IMR-90 (cell line): ENCODE results near the gene POR. TPM values are rescaled to one million over a fixed set of nuclear protein-coding genes. Genes with fewer than 3 reads are reported as not detected.

Source experiments
- ATAC-seq: fragments of 200-7000 bp; cut with Tn5 transposase; 2 replicates; pipeline ENCODE4 v1.9.1; 2020; ENCODE audit warnings: low read depth, mild to moderate bottlenecking, moderate library complexity
- BruUV-seq: library from RNA; stranded (reverse); fragments of 400-500 nt; replicated peaks from 2 replicates; lab custom pipeline; 2021; lab: Mats Ljungman, UMichigan
- CTCF ChIA-PET: fragments of 300-600 bp; formaldehyde crosslinking; extraction: SDS; loops from one replicate; lab custom pipeline; 2021; ENCODE audit warnings: antibody characterized with exemption; lab: Yijun Ruan, JAX
- POLR2A ChIA-PET: fragments of 300-600 bp; sonication (Branson Sonifier 250); formaldehyde crosslinking; loops from one replicate; lab custom pipeline; 2022; ENCODE audit warnings: antibody characterized with exemption; ENCODE audit not compliant: unreplicated experiment; lab: Charles Lee
- DNase-seq: peaks from one replicate; pipeline ENCODE4 v3.0.0; 2013
- H2AFZ ChIP-seq: replicated peaks from 2 replicates; pipeline ENCODE3; 2013; ENCODE audit warnings: low read length, mild to moderate bottlenecking; ENCODE audit not compliant: poor library complexity
- H2AK5ac ChIP-seq: 2 replicates; pipeline ENCODE4 v1.6.1; 2013; ENCODE audit warnings: low read depth, low read length, inconsistent platforms
- H2AK9ac ChIP-seq: replicated peaks from 2 replicates; pipeline ENCODE3; 2013; ENCODE audit warnings: mild to moderate bottlenecking, low read depth, low read length, moderate library complexity; ENCODE audit not compliant: poor library complexity
- H2BK120ac ChIP-seq: 2 replicates; pipeline ENCODE4 v1.6.1; 2013; ENCODE audit warnings: low read depth, low read length, inconsistent platforms
- H2BK15ac ChIP-seq: 3 replicates; pipeline ENCODE4 v1.6.1; 2013; ENCODE audit warnings: low read depth, low read length, inconsistent platforms
- H2BK20ac ChIP-seq: 2 replicates; pipeline ENCODE4 v1.6.1; 2013; ENCODE audit warnings: low read depth, mild to moderate bottlenecking, inconsistent platforms, low read length, moderate library complexity
- H2BK5ac ChIP-seq: 2 replicates; pipeline ENCODE4 v1.6.1; 2013; ENCODE audit warnings: mild to moderate bottlenecking, low read depth, low read length, inconsistent platforms; ENCODE audit not compliant: poor library complexity, severe bottlenecking
- H3K14ac ChIP-seq: replicated peaks from 2 replicates; pipeline ENCODE4 v1.6.1; 2013; ENCODE audit warnings: low read depth, low read length, inconsistent platforms
- H3K18ac ChIP-seq: 2 replicates; pipeline ENCODE4 v1.6.1; 2013; ENCODE audit warnings: low read depth, low read length, control low read depth
- H3K23ac ChIP-seq: 2 replicates; pipeline ENCODE4 v1.6.1; 2013; ENCODE audit warnings: low read depth, low read length, inconsistent platforms
- H3K27ac ChIP-seq: 2 replicates; pipeline ENCODE4 v1.5.1; 2013; ENCODE audit warnings: mild to moderate bottlenecking, control low read depth, low read length; ENCODE audit not compliant: insufficient read depth
- H3K27me3 ChIP-seq: 2 replicates; pipeline ENCODE4 v1.6.1; 2013; ENCODE audit warnings: low read length; ENCODE audit not compliant: control insufficient read depth, insufficient read depth
- H3K36me3 ChIP-seq: 2 replicates; pipeline ENCODE4 v1.6.1; 2013; ENCODE audit warnings: low read length, mixed read lengths; ENCODE audit not compliant: control insufficient read depth, insufficient read depth
- H3K4ac ChIP-seq: 2 replicates; pipeline ENCODE4 v1.6.1; 2013; ENCODE audit warnings: low read depth, low read length, inconsistent platforms
- H3K4me1 ChIP-seq: 2 replicates; pipeline ENCODE4 v1.6.1; 2013; ENCODE audit warnings: low read length, mixed read lengths; ENCODE audit not compliant: control insufficient read depth, insufficient read depth
- H3K4me2 ChIP-seq: 2 replicates; pipeline ENCODE4 v1.6.1; 2013; ENCODE audit warnings: low read depth, mild to moderate bottlenecking, control low read depth, low read length, moderate library complexity
- H3K4me3 ChIP-seq: 2 replicates; pipeline ENCODE4 v1.5.1; 2013; ENCODE audit warnings: low read depth, mild to moderate bottlenecking, control low read depth, low read length, moderate library complexity; ENCODE audit not compliant: insufficient read depth
- H3K56ac ChIP-seq: 2 replicates; pipeline ENCODE4 v1.6.1; 2013; ENCODE audit warnings: low read length, inconsistent platforms; ENCODE audit not compliant: insufficient read depth; ENCODE audit errors: extremely low read depth
- H3K79me1 ChIP-seq, 2 experiments: 2 replicates each; pipeline ENCODE4 v1.6.1; 2013; ENCODE audit warnings: low read length in 2 of 2, inconsistent platforms in 1 of 2, low read depth in 1 of 2
- H3K9ac ChIP-seq: 2 replicates; pipeline ENCODE4 v1.6.1; 2013; ENCODE audit warnings: low read depth, low read length, control low read depth
- H3K9me1 ChIP-seq: 2 replicates; pipeline ENCODE4 v1.6.1; 2013; ENCODE audit warnings: low read length, inconsistent platforms; ENCODE audit not compliant: insufficient read depth
- H3K9me3 ChIP-seq: 2 replicates; pipeline ENCODE4 v1.6.1; 2013; ENCODE audit warnings: low read length; ENCODE audit not compliant: control insufficient read depth, insufficient read depth
- H4K20me1 ChIP-seq: 2 replicates; pipeline ENCODE4 v1.6.1; 2013; ENCODE audit warnings: low read length, inconsistent platforms; ENCODE audit not compliant: insufficient read depth
- H4K5ac ChIP-seq: 2 replicates; pipeline ENCODE4 v1.6.1; 2013; ENCODE audit warnings: mild to moderate bottlenecking, low read depth, low read length, control low read depth
- H4K8ac ChIP-seq, 2 experiments: 2 replicates each; pipeline ENCODE4 v1.6.1; 2013; ENCODE audit warnings: low read depth in 2 of 2, low read length in 2 of 2, control low read depth in 1 of 2, inconsistent platforms in 1 of 2
- H4K91ac ChIP-seq: 2 replicates; pipeline ENCODE4 v1.6.1; 2013; ENCODE audit warnings: low read depth, low read length, inconsistent platforms; ENCODE audit not compliant: insufficient read depth
- BHLHE40 ChIP-seq: fragments of 150-350 bp; IDR thresholded peaks from 2 replicates; pipeline ENCODE4 v1.6.1; 2016; ENCODE audit warnings: mild to moderate bottlenecking, low read depth, low read length
- CHD1 ChIP-seq: IDR thresholded peaks from 2 replicates; pipeline ENCODE4 v1.6.1; 2012; ENCODE audit warnings: low read depth, low read length, improper control_type of control experiment
- MAFK ChIP-seq: IDR thresholded peaks from 2 replicates; pipeline ENCODE4 v1.6.1; 2012; ENCODE audit warnings: low read depth, low read length, improper control_type of control experiment
- MXI1 ChIP-seq: IDR thresholded peaks from 2 replicates; pipeline ENCODE4 v1.6.1; 2012; ENCODE audit warnings: low read depth, mild to moderate bottlenecking, low read length, moderate library complexity, borderline replicate concordance
- NFE2L2 ChIP-seq: fragments of 150-350 bp; IDR thresholded peaks from 2 replicates; pipeline ENCODE4 v1.6.1; 2016; ENCODE audit warnings: low read depth, mild to moderate bottlenecking, low read length
- POLR2A ChIP-seq: IDR thresholded peaks from 2 replicates; pipeline ENCODE4 v1.6.1; 2012; ENCODE audit warnings: mild to moderate bottlenecking, low read depth, low read length
- RFX5 ChIP-seq: IDR thresholded peaks from 2 replicates; pipeline ENCODE4 v1.8.0; 2012; ENCODE audit warnings: low read depth, mild to moderate bottlenecking, low read length, moderate library complexity
- SMC3 ChIP-seq: fragments of 150-350 bp; IDR thresholded peaks from 2 replicates; pipeline ENCODE4 v1.6.1; 2016; ENCODE audit warnings: low read depth, mild to moderate bottlenecking, antibody characterized with exemption, low read length, moderate library complexity
- WGBS, 2 experiments: methylation state at CpG; one replicate each; pipeline versions ENCODE4 v1.1.5 to v1.1.7; 2013; ENCODE audit warnings: missing lambda C conversion rate in 2 of 2; ENCODE audit not compliant: insufficient read length in 1 of 2; ENCODE audit errors: extremely low coverage in 2 of 2; 5-methylcytosine and 5-hydroxymethylcytosine counted together
- dilution Hi-C: fragments of 300-500 bp; cut with HindIII; formaldehyde crosslinking; loops from one replicate; pipeline ENCODE4 v1.14.3; 2018; ENCODE audit warnings: low sequenced_read_pairs; ENCODE audit not compliant: unreplicated experiment
- in situ Hi-C: fragments of 300-500 bp; cut with MboI; formaldehyde crosslinking; loops from 3 replicates; pipeline ENCODE4 v1.14.3; 2019; ENCODE audit warnings: low sequenced_read_pairs, inconsistent platforms, mixed read lengths
- intact Hi-C: fragments of 100-400 bp; cut with micrococcal nuclease; formaldehyde crosslinking; loops from 2 replicates; pipeline ENCODE4 v1.10.0; 2022
- polyA plus RNA-seq, 3 experiments: library from polyadenylated mRNA; depleted of rRNA; stranded (reverse); fragments of >200 nt; gene quantifications; 2 replicates each; pipeline ENCODE4 v1.2.3, GENCODE V29; 2012; ENCODE audit warnings: low replicate concordance in 1 of 3
- total RNA-seq: library from RNA; depleted of rRNA; stranded (reverse); fragments of >200 nt; gene quantifications from 2 replicates; pipeline ENCODE4 v1.2.3, GENCODE V29; 2012
- TF ChIP-seq, protein P1 (sequence below): fragments of 150-350 bp; IDR thresholded peaks from 2 replicates; pipeline ENCODE4 v1.6.1; 2016; ENCODE audit warnings: low read depth, mild to moderate bottlenecking, low read length, moderate library complexity, borderline replicate concordance
- TF ChIP-seq, protein P2 (sequence below): conservative IDR thresholded peaks from 2 replicates; pipeline ENCODE4 v1.5.1; 2012; ENCODE audit warnings: mild to moderate bottlenecking, low read depth, low read length, improper control_type of control experiment

POR gene
- total and polyA plus RNA-seq, 2 of the 4 experiments (the other 2 are of a cell fraction): 25.5 to 42.2 TPM

- peaks cover 32 to 59% of the 10 kb centered on the region in 2 experiments for H3K79me1 ChIP-seq
- CTCF ChIA-PET: interaction anchor here (0.6 to 1.0 kb wide), 3 partner anchors 10 to 104 kb away, joined by 3 read pairs; no protein-coding TSS in a partner anchor
- TF ChIP-seq RFX5 (no peak), SMC3 (no peak), BHLHE40 (no peak), MXI1 (no peak), NFE2L2 (no peak), CHD1 (no peak), MAFK (no peak), POLR2A (no peak)
- TF ChIP-seq, protein P1, sequence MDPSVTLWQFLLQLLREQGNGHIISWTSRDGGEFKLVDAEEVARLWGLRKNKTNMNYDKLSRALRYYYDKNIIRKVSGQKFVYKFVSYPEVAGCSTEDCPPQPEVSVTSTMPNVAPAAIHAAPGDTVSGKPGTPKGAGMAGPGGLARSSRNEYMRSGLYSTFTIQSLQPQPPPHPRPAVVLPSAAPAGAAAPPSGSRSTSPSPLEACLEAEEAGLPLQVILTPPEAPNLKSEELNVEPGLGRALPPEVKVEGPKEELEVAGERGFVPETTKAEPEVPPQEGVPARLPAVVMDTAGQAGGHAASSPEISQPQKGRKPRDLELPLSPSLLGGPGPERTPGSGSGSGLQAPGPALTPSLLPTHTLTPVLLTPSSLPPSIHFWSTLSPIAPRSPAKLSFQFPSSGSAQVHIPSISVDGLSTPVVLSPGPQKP: no peak
- TF ChIP-seq, protein P2, sequence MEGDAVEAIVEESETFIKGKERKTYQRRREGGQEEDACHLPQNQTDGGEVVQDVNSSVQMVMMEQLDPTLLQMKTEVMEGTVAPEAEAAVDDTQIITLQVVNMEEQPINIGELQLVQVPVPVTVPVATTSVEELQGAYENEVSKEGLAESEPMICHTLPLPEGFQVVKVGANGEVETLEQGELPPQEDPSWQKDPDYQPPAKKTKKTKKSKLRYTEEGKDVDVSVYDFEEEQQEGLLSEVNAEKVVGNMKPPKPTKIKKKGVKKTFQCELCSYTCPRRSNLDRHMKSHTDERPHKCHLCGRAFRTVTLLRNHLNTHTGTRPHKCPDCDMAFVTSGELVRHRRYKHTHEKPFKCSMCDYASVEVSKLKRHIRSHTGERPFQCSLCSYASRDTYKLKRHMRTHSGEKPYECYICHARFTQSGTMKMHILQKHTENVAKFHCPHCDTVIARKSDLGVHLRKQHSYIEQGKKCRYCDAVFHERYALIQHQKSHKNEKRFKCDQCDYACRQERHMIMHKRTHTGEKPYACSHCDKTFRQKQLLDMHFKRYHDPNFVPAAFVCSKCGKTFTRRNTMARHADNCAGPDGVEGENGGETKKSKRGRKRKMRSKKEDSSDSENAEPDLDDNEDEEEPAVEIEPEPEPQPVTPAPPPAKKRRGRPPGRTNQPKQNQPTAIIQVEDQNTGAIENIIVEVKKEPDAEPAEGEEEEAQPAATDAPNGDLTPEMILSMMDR: no peak
These were observed 631 bp downstream of the POR start for GRCh38 chr7:75915416-75916156.

More at GRCh38 chr7:75915416-75916156, 631 bp downstream of the POR start:
- ATAC-seq (no peak), DNase-seq (peak; percentile 22)
- Histone ChIP-seq H3K9me3 (no peaks in the 10 kb centered on the region), H4K20me1 (peaks cover 27% of the 10 kb centered on the region), H3K23ac (peak overlapping the region; percentile 98), H3K4ac (peak overlapping the region; percentile 85), H2AK5ac (peak overlapping the region; percentile 59), H3K9me1 (peaks cover 10% of the 10 kb centered on the region), H4K8ac (peak overlapping the region in 1 of 2 experiments; percentile 30; a peak in 2 of 4 replicates), H3K27me3 (no peaks in the 10 kb centered on the region), H2AFZ (peak overlapping the region; percentile 95), H3K4me3 (peak overlapping the region; percentile 72), H3K56ac (peak overlapping the region; percentile 47; the same call in 1 of the 2 replicates), H3K14ac (peak overlapping the region; percentile 88), H3K36me3 (0 out of 2 replicates have a peak, but pooled peaks cover 1% of the 10 kb centered on the region), H2BK120ac (no peak overlapping the region), H2AK9ac (peak overlapping the region; percentile 98), H3K9ac (peak overlapping the region; percentile 75), H2BK5ac (peak overlapping the region; percentile 10), H2BK20ac (no peak overlapping the region), H3K4me2 (peak overlapping the region; percentile 86), H3K4me1 (peaks cover 2% of the 10 kb centered on the region), H3K27ac (peak overlapping the region; percentile 34; the same call in 1 of the 2 replicates), H3K18ac (no peak overlapping the region), H4K91ac (no peak overlapping the region; the same call in 1 of the 2 replicates), H2BK15ac (0 out of 3 replicates have a peak overlapping the region, but pooled peaks have one; percentile 58), H4K5ac (no peak overlapping the region)
- intact Hi-C loops (loop anchor here (2.0 to 10.0 kb wide), 3 partner anchors 49 to 99 kb away; no protein-coding TSS in a partner anchor), dilution Hi-C loops (no loop called here), in situ Hi-C loops (no loop called here)
- 1% methylated on average over 20 of the region's 32 CpGs; no CpG with 5 or more reads in 1 of the 2 experiments for WGBS, 2 experiments
- POLR2A ChIA-PET: interaction anchor here (0.6 kb wide), 1 partner anchor 8 kb away, joined by 3 read pairs; no protein-coding TSS in a partner anchor
- BruUV-seq: no TSS peak
